GM12873 (cell line): ENCODE results near the gene DGKI.

Source experiments
- CTCF ChIP-seq: IDR thresholded peaks from 2 replicates; pipeline ENCODE4 v1.5.1; 2012; ENCODE audit warnings: low read depth, mild to moderate bottlenecking, moderate library complexity, low read length, control low read depth; ENCODE audit not compliant: insufficient read depth; ENCODE audit errors: missing control alignments

DGKI gene

GRCh38 chr7:137835486-137836112 lies 11.2 kb downstream of the DGKI start:
- no peak for TF ChIP-seq CTCF

DNA sequence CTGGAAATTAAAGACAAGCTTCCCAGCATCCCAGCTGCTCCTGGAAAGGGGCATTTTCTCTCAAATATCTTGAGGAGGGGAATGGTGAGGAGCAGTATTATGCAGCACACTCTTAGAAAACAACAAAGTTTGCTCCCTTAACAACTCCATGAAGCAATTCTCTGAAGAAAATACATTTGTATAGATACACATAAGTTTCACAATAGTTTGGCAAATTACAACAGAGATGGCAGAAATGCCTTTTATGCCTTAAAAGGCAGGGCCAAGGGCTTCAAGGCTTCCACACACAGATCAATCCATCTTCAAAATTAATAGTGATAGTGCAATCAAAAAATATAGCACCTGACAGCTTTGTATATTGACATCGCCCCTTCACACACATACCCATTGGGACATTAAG lies 12.2 kb downstream of the DGKI start:
- no peak for TF ChIP-seq CTCF

DNA sequence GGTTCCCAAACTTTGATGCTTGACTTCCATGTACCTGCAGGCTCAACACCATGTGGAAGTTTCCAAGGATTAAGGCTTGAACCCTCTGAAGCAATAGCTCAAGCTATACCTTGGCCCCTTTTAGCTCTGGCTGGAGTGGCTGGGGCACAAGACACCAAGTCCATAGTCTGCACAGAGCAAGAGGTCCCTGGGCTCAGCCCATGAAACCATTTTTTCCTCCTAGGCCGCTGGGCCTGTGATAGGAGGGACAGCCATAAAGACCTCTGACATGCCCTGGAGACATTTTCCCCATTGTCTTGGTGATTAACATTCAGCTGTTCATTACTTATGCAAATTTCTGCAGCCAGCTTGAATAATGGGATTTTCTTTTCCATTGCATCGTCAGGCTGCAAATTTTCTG lies 14.4 kb downstream of the DGKI start:
- TF ChIP-seq CTCF = no peak

DNA sequence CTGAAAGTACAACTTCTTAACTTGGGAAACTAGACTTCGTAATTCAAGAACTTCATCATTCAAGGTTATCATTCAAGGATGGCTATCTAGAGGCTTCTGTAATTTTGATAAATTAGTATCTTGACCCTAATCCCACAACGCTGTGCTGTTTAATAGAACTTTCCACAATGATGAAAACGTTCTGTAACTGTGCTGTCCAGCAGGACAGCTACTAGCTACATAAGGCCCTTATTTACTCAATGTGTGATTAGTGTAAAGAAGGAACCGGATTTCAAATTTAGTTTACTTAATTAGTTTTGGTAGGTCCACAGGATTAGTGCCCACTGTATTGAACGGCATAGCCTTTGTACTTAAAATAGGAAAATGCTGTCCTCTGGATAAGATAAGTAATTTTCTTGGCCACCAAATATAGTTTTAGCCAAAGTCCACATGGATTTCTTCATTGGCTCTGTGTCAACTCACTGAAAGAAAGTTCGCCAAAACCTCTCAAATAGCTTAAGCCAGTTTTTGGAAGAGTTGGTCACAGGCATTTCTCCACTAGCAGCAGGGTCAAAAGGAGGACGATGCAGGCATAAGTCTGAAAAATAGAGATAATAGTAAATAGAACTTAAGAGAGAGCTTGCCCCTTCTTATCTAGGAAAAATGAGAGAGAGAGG lies 17.3 kb downstream of the DGKI start:
- no peak for TF ChIP-seq CTCF

- no peak for TF ChIP-seq CTCF
Measured at GRCh38 chr7:137828456-137828855, 18.3 kb downstream of the DGKI start.

GRCh38 chr7:137825489-137825888 lies 21.3 kb downstream of the DGKI start:
- no peak for TF ChIP-seq CTCF

GRCh38 chr7:137820677-137821420 lies 25.9 kb downstream of the DGKI start:
- TF ChIP-seq CTCF = no peak
